ENCODE results near the gene TEX29. TPM values are rescaled to one million over a fixed set of nuclear protein-coding genes. Genes with fewer than 3 reads are reported as not detected.

The TEX29 gene
- polyA plus RNA-seq, 2 donors, result 0.24 to 0.88 TPM

DNA sequence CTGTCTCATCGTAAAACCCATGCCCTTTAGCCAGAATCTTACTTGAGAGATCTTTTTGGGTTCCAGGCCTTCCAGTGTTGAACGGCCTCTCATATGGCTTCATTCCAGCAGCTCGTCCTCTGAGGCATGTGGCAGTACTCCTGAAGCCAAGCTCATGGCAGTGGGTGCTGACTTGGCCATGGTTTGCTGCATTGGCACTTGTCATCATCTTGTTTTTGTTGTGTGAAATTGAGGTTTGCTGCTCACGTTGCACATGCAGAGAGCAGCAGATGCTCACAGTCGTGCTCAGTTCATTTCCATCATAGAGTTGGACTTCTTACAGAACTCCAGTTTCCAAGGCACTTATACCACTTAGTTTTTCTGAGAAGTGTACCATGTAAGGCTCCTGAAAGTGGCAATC lies 14.9 kb downstream of the TEX29 start:
- no peaks in the 10 kb centered on the region for H3K9me3 ChIP-seq (ENCODE audit: control insufficient read depth in 2 of 2, insufficient read depth in 1 of 2, low read depth in 1 of 2, low read length in 1 of 2)
- H3K27ac ChIP-seq (ENCODE audit: low read depth in 2 of 2, low read length in 1 of 2), result no peak overlapping the region
- no peaks in the 10 kb centered on the region for H3K36me3 ChIP-seq (ENCODE audit: control insufficient read depth in 2 of 2, insufficient read depth in 2 of 2, low read length in 1 of 2)
- no peaks in the 10 kb centered on the region for H3K27me3 ChIP-seq (ENCODE audit: control insufficient read depth in 1 of 2, insufficient read depth in 2 of 2, low read length in 2 of 2)
- H3K4me3 ChIP-seq (ENCODE audit: low read depth in 1 of 2, low read length in 2 of 2), result no peak overlapping the region
- no peaks in the 10 kb centered on the region for H3K4me1 ChIP-seq (ENCODE audit: control insufficient read depth in 2 of 2, insufficient read depth in 2 of 2, low read length in 1 of 2)
- 48 to 60% methylated on average over 5 of the region's 5 CpGs for WGBS, 2 donors

DNA sequence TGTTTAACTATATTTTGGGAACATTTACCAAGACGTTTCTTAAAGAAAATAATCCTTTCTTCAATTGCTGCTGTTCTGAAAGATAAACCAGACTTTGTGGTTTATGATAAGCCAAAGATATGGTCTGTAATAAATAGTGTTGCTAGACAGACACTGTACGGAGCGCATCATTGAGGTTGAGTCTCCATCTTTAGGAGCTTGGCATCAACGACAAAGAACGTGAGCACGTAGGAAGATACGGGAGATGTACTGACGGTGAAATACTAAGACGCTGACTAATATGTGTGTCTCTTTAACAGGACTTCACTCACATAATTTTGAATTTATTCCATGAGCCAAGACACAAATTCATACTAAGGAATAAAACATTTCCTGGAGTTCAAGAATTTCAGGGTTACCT lies 16.2 kb downstream of the TEX29 start:
- H3K27me3 ChIP-seq (ENCODE audit: control insufficient read depth in 1 of 2, insufficient read depth in 2 of 2, low read length in 2 of 2), result no peaks in the 10 kb centered on the region
- no peaks in the 10 kb centered on the region for H3K36me3 ChIP-seq (ENCODE audit: control insufficient read depth in 2 of 2, insufficient read depth in 2 of 2, low read length in 1 of 2)
- H3K4me3 ChIP-seq (ENCODE audit: low read depth in 1 of 2, low read length in 2 of 2), result no peak overlapping the region
- no peaks in the 10 kb centered on the region for H3K9me3 ChIP-seq (ENCODE audit: control insufficient read depth in 2 of 2, insufficient read depth in 1 of 2, low read depth in 1 of 2, low read length in 1 of 2)
- 81 to 84% methylated on average over 9 of the region's 9 CpGs for WGBS, 2 donors
- no peaks in the 10 kb centered on the region for H3K4me1 ChIP-seq (ENCODE audit: control insufficient read depth in 2 of 2, insufficient read depth in 2 of 2, low read length in 1 of 2)
- H3K27ac ChIP-seq (ENCODE audit: low read depth in 2 of 2, low read length in 1 of 2), result no peak overlapping the region

DNA sequence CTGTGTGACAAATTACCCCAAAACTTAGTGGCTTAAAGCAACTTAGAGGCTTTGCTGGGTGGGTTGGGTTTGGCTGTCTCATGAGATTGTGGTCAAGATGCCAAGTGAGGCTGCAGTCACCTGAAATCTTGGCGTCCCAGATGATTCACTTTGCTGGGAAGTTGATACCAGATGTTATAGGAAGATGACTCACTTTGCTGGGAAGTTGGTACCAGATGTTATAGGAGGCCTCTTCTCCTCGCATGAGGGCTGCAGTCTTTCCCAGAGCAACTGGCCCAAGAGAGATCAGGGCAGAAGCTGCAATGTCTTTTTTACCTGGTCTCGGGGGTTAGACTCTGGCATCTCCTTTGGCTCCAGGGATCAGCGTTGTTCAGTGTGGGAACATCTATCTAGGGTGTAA lies 16.8 kb downstream of the TEX29 start:
- H3K4me1 ChIP-seq (ENCODE audit: control insufficient read depth in 2 of 2, insufficient read depth in 2 of 2, low read length in 1 of 2), result no peaks in the 10 kb centered on the region
- no peaks in the 10 kb centered on the region for H3K9me3 ChIP-seq (ENCODE audit: control insufficient read depth in 2 of 2, insufficient read depth in 1 of 2, low read depth in 1 of 2, low read length in 1 of 2)
- no peaks in the 10 kb centered on the region for H3K27me3 ChIP-seq (ENCODE audit: control insufficient read depth in 1 of 2, insufficient read depth in 2 of 2, low read length in 2 of 2)
- no peaks in the 10 kb centered on the region for H3K36me3 ChIP-seq (ENCODE audit: control insufficient read depth in 2 of 2, insufficient read depth in 2 of 2, low read length in 1 of 2)
- WGBS, 2 donors, result 69 to 73% methylated on average over 4 of the region's 4 CpGs
- H3K27ac ChIP-seq (ENCODE audit: low read depth in 2 of 2, low read length in 1 of 2), result no peak overlapping the region
- no peak overlapping the region for H3K4me3 ChIP-seq (ENCODE audit: low read depth in 1 of 2, low read length in 2 of 2)

DNA sequence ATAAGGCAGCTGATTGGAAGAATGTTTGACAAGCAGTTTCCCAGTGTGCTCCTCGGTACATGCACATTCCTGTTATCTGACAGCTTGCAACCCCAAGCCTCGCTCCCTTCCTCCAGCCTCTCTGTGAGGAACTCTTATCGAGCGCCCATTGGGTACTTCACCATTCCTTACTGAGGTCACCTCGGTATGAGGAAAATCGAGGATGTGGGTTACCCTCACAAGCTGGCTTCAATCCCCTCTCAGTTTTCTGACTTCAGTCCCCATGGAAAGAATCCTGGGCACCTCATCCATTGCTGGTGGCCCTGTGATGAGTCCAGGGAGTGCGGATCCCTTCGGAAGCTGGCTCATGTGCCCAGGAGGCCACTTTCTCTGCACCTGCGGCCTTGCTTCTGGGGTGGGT lies 17.3 kb downstream of the TEX29 start:
- Histone ChIP-seq H3K27ac (ENCODE audit: low read depth in 2 of 2, low read length in 1 of 2) (no peak overlapping the region), H3K4me3 (ENCODE audit: low read depth in 1 of 2, low read length in 2 of 2) (no peak overlapping the region), H3K4me1 (ENCODE audit: control insufficient read depth in 2 of 2, insufficient read depth in 2 of 2, low read length in 1 of 2) (no peaks in the 10 kb centered on the region), H3K9me3 (ENCODE audit: control insufficient read depth in 2 of 2, insufficient read depth in 1 of 2, low read depth in 1 of 2, low read length in 1 of 2) (no peaks in the 10 kb centered on the region), H3K36me3 (ENCODE audit: control insufficient read depth in 2 of 2, insufficient read depth in 2 of 2, low read length in 1 of 2) (no peaks in the 10 kb centered on the region), H3K27me3 (ENCODE audit: control insufficient read depth in 1 of 2, insufficient read depth in 2 of 2, low read length in 2 of 2) (no peaks in the 10 kb centered on the region)
- WGBS, 2 donors, result 80 to 96% methylated on average over 9 of the region's 9 CpGs

DNA sequence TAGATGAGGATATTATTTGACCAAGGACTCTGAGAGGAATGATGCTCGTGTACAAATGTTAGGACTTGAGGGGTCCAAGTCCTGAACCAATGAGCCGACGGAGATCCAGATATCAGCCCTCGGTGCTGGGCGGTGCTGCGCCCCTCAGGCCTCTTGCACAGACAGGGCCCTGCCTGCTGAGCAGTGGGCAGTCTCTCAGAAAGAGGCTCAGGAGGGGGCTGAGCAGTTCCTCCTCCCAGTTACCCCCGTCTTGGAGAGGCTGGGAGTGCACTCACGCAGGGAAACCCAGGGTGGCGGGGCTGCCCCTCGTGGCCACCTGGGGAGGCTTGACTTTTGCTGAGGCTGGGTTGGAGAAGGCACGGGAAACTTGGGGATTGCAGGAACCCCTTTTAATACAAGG lies 18.4 kb downstream of the TEX29 start:
- Histone ChIP-seq H3K4me3 (ENCODE audit: low read depth in 1 of 2, low read length in 2 of 2) (no peak overlapping the region), H3K27ac (ENCODE audit: low read depth in 2 of 2, low read length in 1 of 2) (no peak overlapping the region), H3K27me3 (ENCODE audit: control insufficient read depth in 1 of 2, insufficient read depth in 2 of 2, low read length in 2 of 2) (no peaks in the 10 kb centered on the region), H3K4me1 (ENCODE audit: control insufficient read depth in 2 of 2, insufficient read depth in 2 of 2, low read length in 1 of 2) (no peaks in the 10 kb centered on the region), H3K9me3 (ENCODE audit: control insufficient read depth in 2 of 2, insufficient read depth in 1 of 2, low read depth in 1 of 2, low read length in 1 of 2) (no peaks in the 10 kb centered on the region), H3K36me3 (ENCODE audit: control insufficient read depth in 2 of 2, insufficient read depth in 2 of 2, low read length in 1 of 2) (no peaks in the 10 kb centered on the region)
- WGBS, 2 donors, result 85 to 90% methylated on average over 11 of the region's 11 CpGs

DNA sequence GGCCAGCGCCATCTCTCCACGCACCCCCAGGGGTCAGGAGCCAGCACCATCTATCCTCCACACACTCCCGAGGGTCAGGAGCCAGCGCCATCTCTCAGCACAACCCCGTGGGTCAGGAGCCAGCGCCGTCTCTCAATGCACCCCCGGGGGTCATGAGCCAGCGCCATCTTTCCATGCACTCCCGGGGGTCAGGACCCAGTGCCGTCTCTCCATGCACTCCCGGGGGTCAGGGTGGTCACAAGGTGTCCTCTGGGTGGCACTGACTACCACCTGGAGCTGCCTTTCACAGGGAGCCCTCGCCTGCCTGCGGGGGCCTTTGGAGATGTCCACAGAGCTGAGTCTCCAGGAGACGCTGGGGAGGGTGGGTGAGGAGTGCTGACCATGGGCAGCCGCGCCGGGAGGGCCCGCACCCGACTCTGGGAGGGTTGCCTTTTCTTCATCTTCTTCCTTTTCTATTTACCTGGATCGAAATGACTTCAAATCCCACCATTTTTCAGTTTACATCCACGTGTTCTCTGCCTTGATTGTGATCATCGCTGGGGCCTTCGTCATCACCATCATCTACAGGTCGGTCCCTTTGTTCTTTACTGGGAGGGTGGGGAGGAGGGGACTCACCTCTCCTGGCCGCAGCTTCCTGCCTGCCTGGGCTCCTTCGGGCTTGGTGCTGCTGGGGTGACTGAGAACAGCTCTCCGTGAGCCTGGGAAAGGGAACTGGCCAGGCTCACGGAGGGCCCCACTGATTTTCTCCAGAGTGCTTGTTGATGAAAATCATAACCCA lies 19.1 kb downstream of the TEX29 start:
- no peaks in the 10 kb centered on the region for H3K27me3 ChIP-seq (ENCODE audit: control insufficient read depth in 1 of 2, insufficient read depth in 2 of 2, low read length in 2 of 2)
- H3K36me3 ChIP-seq (ENCODE audit: control insufficient read depth in 2 of 2, insufficient read depth in 2 of 2, low read length in 1 of 2), result no peaks in the 10 kb centered on the region
- H3K4me3 ChIP-seq (ENCODE audit: low read depth in 1 of 2, low read length in 2 of 2), result no peak overlapping the region
- H3K27ac ChIP-seq (ENCODE audit: low read depth in 2 of 2, low read length in 1 of 2), result no peak overlapping the region
- WGBS, 2 donors, result 94 to 95% methylated on average over 29 of the region's 29 CpGs
- H3K4me1 ChIP-seq (ENCODE audit: control insufficient read depth in 2 of 2, insufficient read depth in 2 of 2, low read length in 1 of 2), result no peaks in the 10 kb centered on the region
- H3K9me3 ChIP-seq (ENCODE audit: control insufficient read depth in 2 of 2, insufficient read depth in 1 of 2, low read depth in 1 of 2, low read length in 1 of 2), result peaks cover 0 to 2% of the 10 kb centered on the region in 2 donors

DNA sequence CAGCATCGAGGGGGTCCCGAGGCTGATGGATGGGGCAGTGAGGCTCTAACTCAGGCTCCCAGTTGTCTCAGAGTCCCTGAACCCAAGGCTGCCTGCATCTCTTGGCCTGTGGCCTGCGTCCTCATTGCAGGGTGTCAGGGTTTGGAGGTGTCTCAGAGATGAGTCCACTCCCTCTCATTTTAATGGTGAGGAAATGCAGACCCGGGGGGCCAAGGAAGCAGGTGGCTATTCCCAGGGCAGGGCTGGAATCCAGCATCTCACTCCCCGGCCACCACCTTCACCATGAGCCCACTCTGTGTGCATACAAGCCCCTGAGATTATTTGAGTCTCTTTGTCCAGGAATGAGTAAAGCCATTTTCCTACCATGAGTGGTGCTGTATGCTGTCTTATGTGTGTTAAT lies 21.4 kb downstream of the TEX29 start:
- Histone ChIP-seq H3K4me1 (ENCODE audit: control insufficient read depth in 2 of 2, insufficient read depth in 2 of 2, low read length in 1 of 2) (no peaks in the 10 kb centered on the region), H3K27me3 (ENCODE audit: control insufficient read depth in 1 of 2, insufficient read depth in 2 of 2, low read length in 2 of 2) (no peaks in the 10 kb centered on the region), H3K9me3 (ENCODE audit: control insufficient read depth in 2 of 2, insufficient read depth in 1 of 2, low read depth in 1 of 2, low read length in 1 of 2) (peaks cover 0 to 2% of the 10 kb centered on the region in 2 donors), H3K4me3 (ENCODE audit: low read depth in 1 of 2, low read length in 2 of 2) (no peak overlapping the region), H3K36me3 (ENCODE audit: control insufficient read depth in 2 of 2, insufficient read depth in 2 of 2, low read length in 1 of 2) (no peaks in the 10 kb centered on the region), H3K27ac (ENCODE audit: low read depth in 2 of 2, low read length in 1 of 2) (no peak overlapping the region)
- 93% methylated on average over 5 of the region's 5 CpGs for WGBS, 2 donors

DNA sequence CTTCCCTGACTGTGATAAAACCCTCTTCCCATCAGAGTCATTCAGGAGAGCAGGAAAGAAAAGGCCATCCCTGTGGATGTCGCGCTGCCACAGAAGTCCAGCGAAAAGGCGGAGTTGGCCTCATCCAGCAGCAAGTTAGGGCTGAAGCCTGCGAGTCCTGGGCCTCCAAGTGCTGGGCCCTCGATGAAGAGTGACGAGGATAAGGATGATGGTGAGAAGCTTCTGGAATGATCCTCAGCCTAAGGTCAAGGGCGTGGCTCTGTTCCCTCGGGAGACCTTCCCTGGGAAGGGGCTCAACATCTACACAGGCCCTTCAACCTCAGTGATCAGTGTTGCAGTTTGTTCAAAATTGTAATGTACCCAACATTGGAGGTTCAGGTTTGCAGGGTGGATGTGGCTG lies 22.3 kb downstream of the TEX29 start:
- Histone ChIP-seq H3K4me3 (ENCODE audit: low read depth in 1 of 2, low read length in 2 of 2) (no peak overlapping the region), H3K4me1 (ENCODE audit: control insufficient read depth in 2 of 2, insufficient read depth in 2 of 2, low read length in 1 of 2) (no peaks in the 10 kb centered on the region), H3K36me3 (ENCODE audit: control insufficient read depth in 2 of 2, insufficient read depth in 2 of 2, low read length in 1 of 2) (no peaks in the 10 kb centered on the region), H3K27ac (ENCODE audit: low read depth in 2 of 2, low read length in 1 of 2) (no peak overlapping the region), H3K27me3 (ENCODE audit: control insufficient read depth in 1 of 2, insufficient read depth in 2 of 2, low read length in 2 of 2) (no peaks in the 10 kb centered on the region), H3K9me3 (ENCODE audit: control insufficient read depth in 2 of 2, insufficient read depth in 1 of 2, low read depth in 1 of 2, low read length in 1 of 2) (peaks cover 0 to 2% of the 10 kb centered on the region in 2 donors)
- WGBS, 2 donors, result 94 to 97% methylated on average over 9 of the region's 9 CpGs

DNA sequence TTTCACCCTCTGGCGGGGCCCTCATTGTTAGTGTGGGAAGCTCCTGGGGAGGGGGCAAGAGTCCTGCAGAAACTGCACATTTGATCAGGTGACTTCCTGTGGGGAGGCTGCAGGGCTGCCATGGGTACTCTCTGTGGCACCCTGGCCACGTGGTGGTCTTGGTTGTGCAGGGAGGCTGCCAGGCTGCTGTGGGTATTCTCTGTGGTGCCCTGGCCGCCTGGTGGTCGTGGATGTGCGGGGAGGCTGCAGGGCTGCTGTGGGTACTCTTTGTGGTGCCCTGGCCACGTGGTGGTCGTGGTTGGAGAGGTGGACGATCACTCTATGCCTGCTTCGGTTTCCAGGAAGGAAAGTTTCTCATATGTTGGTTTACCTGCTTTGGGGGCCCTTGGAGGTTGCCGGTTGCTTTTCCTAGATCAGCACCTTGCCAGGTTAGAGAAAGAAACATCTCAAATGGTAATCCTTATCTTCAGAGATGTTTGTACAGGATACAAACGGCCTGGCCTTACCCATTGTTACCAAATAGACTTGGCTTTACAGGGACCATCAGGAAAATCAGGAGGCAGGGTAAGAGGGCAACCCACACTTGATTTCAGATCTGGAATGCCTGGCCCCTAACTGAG lies 22.9 kb downstream of the TEX29 start:
- Histone ChIP-seq H3K27me3 (ENCODE audit: control insufficient read depth in 1 of 2, insufficient read depth in 2 of 2, low read length in 2 of 2) (no peaks in the 10 kb centered on the region), H3K4me3 (ENCODE audit: low read depth in 1 of 2, low read length in 2 of 2) (no peak overlapping the region), H3K9me3 (ENCODE audit: control insufficient read depth in 2 of 2, insufficient read depth in 1 of 2, low read depth in 1 of 2, low read length in 1 of 2) (peaks cover 0 to 2% of the 10 kb centered on the region in 2 donors), H3K36me3 (ENCODE audit: control insufficient read depth in 2 of 2, insufficient read depth in 2 of 2, low read length in 1 of 2) (no peaks in the 10 kb centered on the region), H3K27ac (ENCODE audit: low read depth in 2 of 2, low read length in 1 of 2) (no peak overlapping the region), H3K4me1 (ENCODE audit: control insufficient read depth in 2 of 2, insufficient read depth in 2 of 2, low read length in 1 of 2) (no peaks in the 10 kb centered on the region)
- WGBS, 2 donors, result 78 to 79% methylated on average over 11 of the region's 11 CpGs

All from esophagus (tissue), 2 donors.